Body of pancreas (tissue), 4 donors: ENCODE results near the gene NRL.

ENCODE experiments used
- CTCF ChIP-seq, 7 experiments: fragments of 450-650 bp in 4 of 7; fragments of 200-600 bp in 3 of 7; sonication (generic) in 3 of 7; IDR thresholded peaks; one replicate each; pipeline ENCODE4 v1.5.1; 2016 to 2019; ENCODE audit warnings: antibody characterized with exemption in 7 of 7
- POLR2A ChIP-seq, 3 donors: fragments of 450-650 bp; IDR thresholded peaks; one replicate each; pipeline ENCODE4 v1.6.1; 2016; ENCODE audit warnings: antibody characterized with exemption in 3 of 3, mild to moderate bottlenecking in 2 of 3

GRCh38 chr14:24145219-24145618 lies 30.5 kb upstream of the NRL start:
- no peak for TF ChIP-seq CTCF (IDR thresholded peaks at IDR 0.05)
- TF ChIP-seq POLR2A (IDR thresholded peaks at IDR 0.05): no peak
